Keratinocyte (primary cell): Measurements from ENCODE around the gene BSG.

Experiments used
- CTCF ChIP-seq, 3 experiments: IDR thresholded peaks in 1 of 3; conservative IDR thresholded peaks in 1 of 3; optimal IDR thresholded peaks in 1 of 3; 2 replicates in 2 of 3; 3 replicates in 1 of 3; pipeline versions ENCODE3 to v1.5.1; 2011; ENCODE audit warnings: low read length in 3 of 3, mild to moderate bottlenecking in 3 of 3, moderate library complexity in 2 of 3, control low read depth in 1 of 3, inconsistent platforms in 1 of 3; ENCODE audit not compliant: insufficient read depth in 2 of 3; ENCODE audit errors: extremely low read depth in 1 of 3
- EZH2 ChIP-seq: IDR thresholded peaks from one replicate; pipeline ENCODE4 v1.6.1; 2012; ENCODE audit warnings: inconsistent platforms, mild to moderate bottlenecking, low read length, moderate library complexity

GRCh38 chr19:602391-603301, 30.2 kb downstream of the BSG start:
- TF ChIP-seq CTCF (optimal IDR thresholded peaks at IDR 0.05 in 1 of 3, IDR thresholded peaks at IDR 0.05 in 1 of 3, conservative IDR thresholded peaks at IDR 0.05 in 1 of 3; ENCODE audit: extremely low read depth in 1 of 3, insufficient read depth in 2 of 3, low read length in 3 of 3) (no peak), EZH2 (no peak)
